Measurements from ENCODE around the gene HSP90AB1. TPM values are rescaled to one million over a fixed set of nuclear protein-coding genes. Genes with fewer than 3 reads are reported as not detected.
"Not testable (repeated sequence)": the region's sequence is repeated elsewhere in the genome, so short reads cannot be mapped to it uniquely, and the experiment has no call there.

The HSP90AB1 gene
- total and polyA plus RNA-seq, 2 experiments from 2014 or later = 665 to 876 TPM

GRCh38 chr6:44229376-44230033, 17.4 kb upstream of the HSP90AB1 start:
- TF ChIP-seq CTCF (IDR thresholded peaks at IDR 0.05; ENCODE audit: low read depth, low read length) = no peak
- DNase-seq (ENCODE audit: low read depth in 1 of 2, low spot score in 1 of 2) = no peak
- no peaks in the 10 kb centered on the region for H3K9me3 ChIP-seq (ENCODE audit: low read depth)
- peaks cover 15% of the 10 kb centered on the region for H3K36me3 ChIP-seq
- H3K4me1 ChIP-seq (ENCODE audit: low read depth) = peaks cover 40% of the 10 kb centered on the region
- no peak overlapping the region for H3K27ac ChIP-seq
- no peak overlapping the region for H3K4me3 ChIP-seq
- H3K27me3 ChIP-seq = no peaks in the 10 kb centered on the region

DNA sequence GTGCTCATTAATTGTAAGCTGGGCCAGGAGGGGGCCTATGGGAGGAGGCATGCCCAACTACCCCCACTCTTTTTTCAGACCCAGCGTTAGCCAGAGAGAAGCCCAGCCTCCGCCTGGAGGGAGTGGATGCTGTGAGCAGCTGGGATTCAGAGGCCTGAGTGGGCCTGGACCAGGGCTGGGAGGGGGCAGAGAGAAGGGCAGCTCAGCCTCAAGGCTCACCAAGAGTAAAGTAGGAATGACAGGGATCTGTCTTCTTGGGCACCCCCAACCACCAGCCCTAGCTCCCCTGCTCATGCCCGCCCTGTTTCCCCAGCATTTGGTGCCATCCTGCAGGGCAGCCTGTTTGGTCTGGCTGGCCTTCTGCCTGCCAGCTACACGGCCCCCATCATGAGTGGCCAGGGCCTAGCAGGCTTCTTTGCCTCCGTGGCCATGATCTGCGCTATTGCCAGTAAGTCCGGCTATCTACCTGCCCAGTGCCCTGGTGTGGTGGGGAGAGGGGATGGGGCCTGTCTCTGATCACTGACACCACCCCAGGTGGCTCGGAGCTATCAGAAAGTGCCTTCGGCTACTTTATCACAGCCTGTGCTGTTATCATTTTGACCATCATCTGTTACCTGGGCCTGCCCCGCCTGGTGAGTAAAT, 16.7 kb upstream of the HSP90AB1 start:
- Histone ChIP-seq H3K36me3 (peaks cover 15% of the 10 kb centered on the region), H3K4me1 (ENCODE audit: low read depth) (peaks cover 43% of the 10 kb centered on the region), H3K27me3 (no peaks in the 10 kb centered on the region), H3K4me3 (no peak overlapping the region), H3K27ac (no peak overlapping the region), H3K9me3 (ENCODE audit: low read depth) (no peaks in the 10 kb centered on the region)
- DNase-seq (ENCODE audit: low read depth in 1 of 2, low spot score in 1 of 2) = no peak
- TF ChIP-seq CTCF (IDR thresholded peaks at IDR 0.05; ENCODE audit: low read depth, low read length) = no peak

DNA sequence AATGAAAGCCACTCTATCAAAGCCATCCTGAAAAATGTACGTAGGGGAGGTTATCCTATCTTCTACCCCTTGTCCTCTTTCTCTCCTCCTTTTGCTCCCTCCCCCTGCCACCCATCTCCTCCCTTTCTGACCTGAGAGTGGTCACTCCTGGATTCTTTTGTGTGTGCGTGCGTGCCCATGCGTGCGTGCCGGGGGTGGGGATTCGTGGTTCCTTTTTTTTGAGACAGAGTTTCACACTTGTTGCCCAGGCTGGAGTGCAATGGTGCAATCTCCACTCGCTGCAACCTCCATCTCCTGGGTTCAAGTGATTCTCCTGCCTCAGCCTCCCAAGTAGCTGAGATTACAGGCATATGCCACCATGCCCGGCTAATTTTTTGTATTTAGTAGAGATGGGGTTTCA, 15.5 kb upstream of the HSP90AB1 start:
- Histone ChIP-seq H3K36me3 (peaks cover 15% of the 10 kb centered on the region), H3K4me1 (ENCODE audit: low read depth) (peaks cover 35% of the 10 kb centered on the region)
- H3K9me3 ChIP-seq (ENCODE audit: low read depth); H3K27me3 ChIP-seq; H3K4me3 ChIP-seq; DNase-seq (ENCODE audit: low read depth in 1 of 2, low spot score in 1 of 2); H3K27ac ChIP-seq: not testable (repeated sequence)

- peaks cover 15% of the 10 kb centered on the region for H3K36me3 ChIP-seq
Measured at GRCh38 chr6:44232676-44233566, 14.0 kb upstream of the HSP90AB1 start.

DNA sequence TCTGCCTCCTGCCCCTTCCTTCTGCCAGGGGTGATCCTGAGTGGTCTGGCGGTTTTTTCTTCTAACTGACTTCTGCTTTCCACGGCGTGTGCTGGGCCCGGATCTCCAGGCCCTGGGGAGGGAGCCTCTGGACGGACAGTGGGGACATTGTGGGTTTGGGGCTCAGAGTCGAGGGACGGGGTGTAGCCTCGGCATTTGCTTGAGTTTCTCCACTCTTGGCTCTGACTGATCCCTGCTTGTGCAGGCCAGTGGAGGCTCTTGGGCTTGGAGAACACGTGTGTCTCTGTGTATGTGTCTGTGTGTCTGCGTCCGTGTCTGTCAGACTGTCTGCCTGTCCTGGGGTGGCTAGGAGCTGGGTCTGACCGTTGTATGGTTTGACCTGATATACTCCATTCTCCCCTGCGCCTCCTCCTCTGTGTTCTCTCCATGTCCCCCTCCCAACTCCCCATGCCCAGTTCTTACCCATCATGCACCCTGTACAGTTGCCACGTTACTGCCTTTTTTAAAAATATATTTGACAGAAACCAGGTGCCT, 13.3 kb upstream of the HSP90AB1 start:
- no peaks in the 10 kb centered on the region for H3K27me3 ChIP-seq
- H3K9me3 ChIP-seq (ENCODE audit: low read depth) = no peaks in the 10 kb centered on the region
- peaks cover 15% of the 10 kb centered on the region for H3K36me3 ChIP-seq
- TF ChIP-seq CTCF (IDR thresholded peaks at IDR 0.05; ENCODE audit: low read depth, low read length) = no peak
- H3K27ac ChIP-seq = peak overlapping the region; percentile 81
- peaks cover 20% of the 10 kb centered on the region for H3K4me1 ChIP-seq (ENCODE audit: low read depth)
- no peak overlapping the region for H3K4me3 ChIP-seq
- no peak for DNase-seq (ENCODE audit: low read depth in 1 of 2, low spot score in 1 of 2)

More at GRCh38 chr6:44232676-44233566, 14.0 kb upstream of the HSP90AB1 start:
- H3K27ac ChIP-seq = peak overlapping the region; percentile 81
- TF ChIP-seq CTCF (IDR thresholded peaks at IDR 0.05; ENCODE audit: low read depth, low read length) = no peak
- no peaks in the 10 kb centered on the region for H3K27me3 ChIP-seq
- H3K4me3 ChIP-seq = no peak overlapping the region
- peaks cover 24% of the 10 kb centered on the region for H3K4me1 ChIP-seq (ENCODE audit: low read depth)
- H3K9me3 ChIP-seq (ENCODE audit: low read depth) = no peaks in the 10 kb centered on the region
- DNase-seq (ENCODE audit: low read depth in 1 of 2, low spot score in 1 of 2) = no peak

Data from cardiac muscle cell (in vitro differentiated cells and primary cell).